NCI-H2107 (cell line): ENCODE measurements around the gene TMEM253.
A peak's percentile ranks its signal among the peaks of the same experiment; 100 is the strongest.

Source experiments
- DNase-seq: peaks from one replicate; lab custom pipeline; 2025; lab: John Stamatoyannopoulos, UW

TMEM253 gene

GRCh38 chr14:21104448-21105060, 3.7 kb downstream of the TMEM253 start:
- DNase-seq: peak; percentile 91

- no peak for DNase-seq
These were observed 4.2 kb downstream of the TMEM253 start for GRCh38 chr14:21105095-21105494.

DNA sequence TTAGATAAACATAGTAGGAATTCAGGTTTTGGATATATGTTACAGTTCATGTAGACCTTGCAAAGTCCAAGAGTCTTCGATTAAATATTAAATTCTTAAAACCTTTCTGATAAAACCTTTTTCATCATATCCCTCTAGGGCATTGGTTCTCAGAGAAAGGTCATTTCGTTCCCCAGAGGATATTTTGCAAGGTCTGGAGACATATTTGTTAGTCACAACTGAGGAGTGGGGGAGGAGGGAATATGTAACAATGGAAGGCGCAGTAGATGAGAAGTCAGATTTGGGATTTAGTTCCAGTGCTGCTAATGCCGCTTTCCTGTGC, 5.3 kb downstream of the TMEM253 start:
- DNase-seq: no peak

DNA sequence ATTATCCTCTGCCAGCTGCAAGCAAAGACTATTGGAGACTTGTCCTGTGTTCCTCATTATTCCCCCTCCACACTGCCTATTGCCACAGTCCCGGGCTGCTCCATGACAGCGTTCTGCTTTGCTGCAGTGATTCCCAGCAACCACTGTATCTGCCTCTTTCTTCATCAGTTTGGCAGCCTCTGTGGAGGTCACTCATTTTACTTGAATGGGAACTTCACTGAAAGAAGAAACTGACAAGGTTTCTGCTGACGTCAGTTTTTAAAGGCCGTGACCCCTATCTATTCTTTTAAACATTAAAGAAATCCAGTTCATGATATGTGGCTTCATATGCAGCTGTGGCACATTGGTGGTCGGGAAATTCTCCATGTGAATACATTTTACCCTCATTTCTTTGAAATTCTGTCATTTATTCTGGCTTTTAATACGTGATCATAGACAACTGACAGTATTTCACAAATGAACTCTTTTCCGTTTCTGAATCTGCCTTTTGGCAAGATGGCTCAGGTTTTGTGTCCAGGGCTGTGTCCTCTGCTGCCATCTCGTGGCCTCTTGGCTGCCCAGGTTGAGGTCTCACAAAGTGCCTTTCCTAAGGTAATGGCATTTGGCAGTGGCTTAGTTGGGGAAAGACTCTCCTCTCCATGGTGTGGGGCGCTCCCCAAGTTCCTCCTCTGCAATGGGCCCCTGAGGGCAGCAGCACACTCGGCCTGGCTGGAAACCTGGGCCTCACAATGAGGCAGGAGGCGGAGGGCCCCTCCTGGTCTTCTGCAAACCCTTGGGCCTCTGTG, 5.8 kb downstream of the TMEM253 start:
- DNase-seq: peak; percentile 82

DNA sequence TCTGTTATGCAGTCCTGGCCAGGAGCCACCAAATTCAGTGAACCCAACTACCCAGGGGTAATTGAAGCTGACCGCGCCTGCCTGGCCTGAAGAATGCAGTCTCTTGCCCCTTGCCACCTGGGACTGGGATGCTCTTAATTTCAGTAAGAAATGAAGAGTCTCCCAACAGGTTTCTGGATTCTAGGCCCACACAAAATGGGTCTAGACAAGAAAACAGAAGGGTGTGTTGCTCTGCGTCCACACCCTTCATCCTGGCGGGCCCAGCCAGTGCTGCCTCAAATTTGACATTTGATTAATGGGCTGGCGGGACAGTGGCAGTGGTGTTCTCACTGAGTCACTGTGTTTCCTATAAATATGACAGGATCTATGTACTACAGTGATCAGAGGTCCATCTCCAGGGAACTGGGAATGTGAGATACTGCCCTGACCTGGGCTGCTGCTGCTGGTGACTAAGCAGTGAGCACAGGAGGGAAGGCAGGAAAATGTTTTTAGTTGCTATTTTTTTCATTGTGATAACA, 6.5 kb downstream of the TMEM253 start:
- DNase-seq: no peak

- no peak for DNase-seq
These were observed 7.9 kb downstream of the TMEM253 start for GRCh38 chr14:21108791-21109190.

- peak; percentile 93 for DNase-seq
These were observed 8.7 kb downstream of the TMEM253 start for GRCh38 chr14:21109377-21110138.

DNA sequence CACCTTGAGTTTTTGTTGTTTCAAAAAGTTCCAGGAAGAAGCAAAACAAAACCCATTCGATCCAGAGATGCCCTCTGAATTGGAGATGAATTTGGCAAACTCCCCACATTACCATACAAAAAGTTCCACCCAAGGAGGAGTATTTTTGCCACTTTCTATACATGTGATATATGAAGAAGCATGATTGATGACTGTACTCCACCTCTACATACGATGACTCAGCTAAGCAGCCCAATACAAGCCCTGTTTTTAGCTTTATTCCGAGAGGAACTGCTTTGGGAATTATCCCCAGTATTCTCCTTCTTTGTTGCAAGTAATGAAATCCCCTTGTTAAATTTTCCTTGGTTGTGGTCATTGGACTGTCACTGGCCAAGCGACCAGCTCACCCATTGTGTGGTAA, 11.4 kb downstream of the TMEM253 start:
- DNase-seq: no peak

DNA sequence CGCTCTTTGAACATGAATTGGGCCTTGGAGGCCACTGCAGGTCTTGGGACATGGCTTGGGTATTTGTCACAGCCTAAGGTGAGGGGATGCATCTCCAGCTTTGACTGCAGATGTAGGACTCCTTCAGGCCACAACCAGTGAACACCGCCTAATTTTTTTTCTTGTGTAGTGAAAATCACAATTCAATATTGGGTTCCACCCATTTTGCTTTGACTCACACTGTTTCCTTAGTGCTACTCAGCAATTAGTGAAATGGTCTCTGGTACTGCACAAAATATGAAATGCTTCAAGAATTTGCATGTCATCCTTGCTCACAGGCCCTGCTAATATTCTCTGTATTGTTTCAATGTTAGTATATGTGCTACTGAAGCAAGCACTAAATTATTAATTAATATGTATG, 12.5 kb downstream of the TMEM253 start:
- no peak for DNase-seq

GRCh38 chr14:21118933-21119332, 18.1 kb downstream of the TMEM253 start:
- DNase-seq: no peak

DNA sequence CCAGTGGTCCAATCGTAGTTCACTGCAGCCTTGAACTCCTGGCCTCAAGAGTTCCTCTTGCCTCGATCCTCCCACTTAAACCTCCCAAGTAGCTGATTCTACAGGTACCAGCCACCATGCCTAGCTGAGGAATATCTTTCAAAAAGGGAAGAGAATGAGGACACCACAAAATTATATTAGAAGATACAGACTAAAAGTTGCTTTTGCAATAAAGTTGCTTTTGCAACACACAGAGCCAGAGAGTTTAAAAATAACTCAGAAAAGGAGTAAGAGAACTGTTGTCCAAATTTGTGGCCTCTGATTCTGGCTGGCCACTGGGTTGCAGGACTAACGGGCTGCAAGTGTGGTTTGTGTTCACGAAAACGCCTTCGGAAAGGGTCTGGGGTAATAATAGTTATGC, 19.8 kb downstream of the TMEM253 start:
- no peak for DNase-seq

DNA sequence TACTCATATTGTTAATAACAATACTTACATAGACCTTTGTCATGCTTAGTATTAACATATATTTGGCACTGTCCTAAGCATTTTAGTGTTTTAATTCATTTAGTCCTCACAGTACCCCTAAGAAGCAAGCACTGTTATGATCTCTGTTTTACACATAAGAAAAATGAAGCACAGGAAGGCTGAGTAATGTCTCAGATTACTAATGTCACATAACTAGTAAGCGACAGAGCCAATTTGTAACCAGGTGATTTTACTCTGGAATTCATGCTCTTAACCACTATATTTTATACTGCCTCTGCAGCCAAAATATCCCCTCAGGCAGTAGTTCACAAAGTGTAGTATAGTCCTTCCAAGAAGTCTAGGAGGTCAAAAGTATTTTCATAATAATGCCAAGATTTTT, 20.3 kb downstream of the TMEM253 start:
- DNase-seq: no peak

DNA sequence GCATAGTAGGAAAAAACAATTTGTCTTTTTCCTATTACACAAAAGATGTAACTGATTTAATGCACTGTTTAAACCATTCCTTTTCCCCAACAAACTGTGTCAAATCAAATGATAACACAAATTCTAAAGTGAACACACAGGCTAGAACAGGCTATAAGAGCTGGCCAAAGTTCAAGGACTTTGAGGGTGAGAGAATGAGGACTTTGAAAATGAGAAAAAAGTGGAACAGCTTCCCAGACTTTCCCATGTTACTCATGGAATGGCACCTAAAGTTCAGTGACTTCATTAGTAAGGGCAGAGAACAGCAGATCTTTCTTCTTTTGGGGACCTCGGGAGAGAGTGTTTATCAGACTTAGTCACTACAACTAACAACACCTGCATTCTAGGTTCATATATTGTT, 22.6 kb downstream of the TMEM253 start:
- DNase-seq: no peak

DNA sequence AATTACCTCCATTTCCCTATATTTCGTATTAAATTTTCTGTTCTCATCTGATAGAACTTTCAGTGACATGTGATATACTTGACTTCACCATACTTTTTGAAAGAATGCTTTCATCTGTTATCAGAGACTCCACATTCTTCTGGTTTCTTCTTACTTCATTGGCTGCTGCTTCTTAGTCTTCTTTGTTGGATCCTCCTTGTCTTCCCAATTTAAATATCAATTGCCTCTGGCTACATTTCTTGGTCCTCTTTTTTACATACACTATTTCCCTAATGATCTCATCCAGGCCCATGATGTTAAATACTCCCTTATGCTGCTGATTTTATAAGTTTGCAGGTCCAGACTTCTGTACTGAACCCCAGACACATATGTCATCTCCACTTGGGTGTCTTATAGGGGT, 33.0 kb downstream of the TMEM253 start:
- DNase-seq: no peak

DNA sequence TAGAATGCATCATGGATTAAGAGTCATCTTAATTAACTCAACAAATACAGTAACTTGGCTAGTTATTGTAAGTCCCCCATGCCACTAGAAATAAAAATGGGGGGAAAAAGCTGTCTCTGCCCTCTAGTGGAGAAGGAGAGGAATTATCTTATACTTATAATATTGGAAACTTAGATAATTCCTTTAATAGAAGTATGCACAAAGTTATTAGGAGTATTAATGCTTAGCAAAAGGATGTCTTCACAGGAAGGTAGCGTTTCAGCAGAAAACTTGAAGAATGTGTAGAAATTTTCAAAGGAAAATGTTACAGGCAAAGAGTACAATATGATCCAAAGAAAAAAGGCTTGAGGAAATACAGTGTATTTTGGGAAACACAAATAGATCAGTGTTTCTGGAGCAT, 35.2 kb downstream of the TMEM253 start:
- DNase-seq: no peak

DNA sequence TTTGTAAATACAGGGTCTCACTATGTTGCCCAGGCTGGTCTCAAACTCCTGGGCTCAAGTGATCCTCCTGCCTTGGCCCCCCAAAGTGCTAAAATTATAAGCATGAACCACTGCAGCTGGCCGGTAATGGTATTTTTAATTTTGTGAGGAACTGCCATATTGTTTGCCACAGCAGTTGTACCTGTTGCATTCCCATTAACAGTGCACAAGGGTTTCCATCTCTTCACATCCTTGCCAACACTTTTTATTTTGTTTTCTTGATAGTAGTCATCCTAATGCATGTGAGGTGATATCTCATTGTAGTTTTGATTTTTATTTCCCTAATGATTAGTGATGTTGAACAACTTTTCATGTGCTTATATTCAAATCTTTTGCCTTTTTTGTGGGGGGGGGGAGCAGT, 41.5 kb downstream of the TMEM253 start:
- no peak for DNase-seq

- DNase-seq: no peak
These were observed 44.6 kb downstream of the TMEM253 start for GRCh38 chr14:21145437-21145836.

- DNase-seq: no peak
These were observed 48.9 kb downstream of the TMEM253 start for GRCh38 chr14:21149641-21150367.
